Stomach (tissue), 4 donors: ENCODE measurements around the gene GHDC.

Experiments
- CTCF ChIP-seq, 7 experiments: fragments of 450-650 bp in 4 of 7; fragments of 200-600 bp in 3 of 7; sonication (generic) in 3 of 7; IDR thresholded peaks; one replicate each; pipeline ENCODE4 v1.5.1; 2016 to 2019; ENCODE audit warnings: antibody characterized with exemption in 7 of 7, control low read depth in 2 of 7, mild to moderate bottlenecking in 1 of 7
- EP300 ChIP-seq: sonication (generic); formaldehyde crosslinking; IDR thresholded peaks from one replicate; pipeline ENCODE4 v1.6.1; 2017; ENCODE audit warnings: antibody characterized with exemption
- POLR2A ChIP-seq, 4 donors: fragments of 450-650 bp; IDR thresholded peaks; one replicate each; pipeline ENCODE4 v1.6.1; 2016; ENCODE audit warnings: antibody characterized with exemption in 4 of 4, control low read depth in 2 of 4, mild to moderate bottlenecking in 1 of 4, moderate library complexity in 1 of 4
- POLR2AphosphoS5 ChIP-seq, 3 donors: sonication (generic); formaldehyde crosslinking; IDR thresholded peaks; one replicate each; pipeline ENCODE4 v1.6.1; 2016; ENCODE audit warnings: antibody characterized with exemption in 3 of 3

DNA sequence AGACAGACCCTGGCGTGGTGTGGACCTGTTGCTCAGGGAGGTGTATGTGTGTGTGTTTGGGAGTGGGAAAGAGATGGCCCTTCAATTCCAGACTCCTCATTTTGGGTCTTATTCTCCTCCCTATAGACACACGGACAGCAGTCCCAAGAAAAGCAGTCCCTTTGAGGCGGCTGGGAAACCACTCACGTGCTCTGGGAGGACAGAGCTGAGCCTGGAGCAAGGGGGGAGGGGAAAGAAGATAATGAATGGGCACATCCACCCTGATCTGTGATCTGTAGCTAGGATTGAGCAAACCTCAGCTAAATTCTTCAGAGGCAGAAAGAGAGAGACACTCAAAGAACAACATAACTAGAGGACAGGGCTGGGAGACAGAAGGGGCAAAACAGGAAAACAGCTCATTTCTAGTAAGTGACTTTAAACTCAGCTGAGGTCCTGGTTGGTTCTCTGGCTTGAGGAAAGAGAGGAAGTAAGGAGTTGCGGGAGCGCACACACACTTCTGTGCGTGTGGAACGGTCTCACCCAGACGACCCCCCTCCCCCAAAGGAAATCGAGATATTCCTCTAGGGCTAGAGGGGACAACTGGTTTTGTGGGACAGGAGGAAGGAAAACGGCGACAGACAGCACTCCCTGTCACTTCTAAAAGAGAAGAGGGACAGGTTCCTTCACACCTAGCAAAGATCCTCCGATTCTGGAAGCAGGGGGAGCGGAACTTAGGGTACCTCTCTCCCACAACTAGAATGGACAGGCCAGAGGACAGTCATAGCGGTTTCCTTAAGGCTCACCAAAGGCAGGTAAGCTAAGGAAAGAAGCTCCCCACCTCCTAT lies 40.2 kb downstream of the GHDC start:
- TF ChIP-seq CTCF (IDR thresholded peaks at IDR 0.05) (no peak), POLR2AphosphoS5 (IDR thresholded peaks at IDR 0.05) (no peak), EP300 (no peak), POLR2A (IDR thresholded peaks at IDR 0.05) (no peak)
